RWPE2 (cell line): ENCODE measurements around the gene TSGA10IP.

ENCODE experiments used
- ATAC-seq: fragments of 200-7000 bp; cut with Tn5 transposase; 3 replicates; pipeline ENCODE4 v1.9.1; 2021; ENCODE audit warnings: low read depth
- DNase-seq: peaks from one replicate; pipeline ENCODE4 v3.0.0-alpha.2; 2020; ENCODE audit warnings: low spot score
- H3K27ac ChIP-seq: fragments of 450-650 bp; 2 replicates; pipeline ENCODE4 v1.5.1; 2017; ENCODE audit warnings: mild to moderate bottlenecking; ENCODE audit not compliant: poor library complexity, severe bottlenecking
- H3K27me3 ChIP-seq: fragments of 250-450 bp; sonication (Bioruptor Pico); 2 replicates; pipeline ENCODE4 v1.5.1; 2021; ENCODE audit warnings: mild to moderate bottlenecking, moderate library complexity; ENCODE audit not compliant: insufficient read depth, poor library complexity, severe bottlenecking
- H3K36me3 ChIP-seq: fragments of 250-450 bp; sonication (Bioruptor Pico); 2 replicates; pipeline ENCODE4 v1.5.1; 2020; ENCODE audit warnings: low read depth, mild to moderate bottlenecking, moderate library complexity
- H3K4me1 ChIP-seq: fragments of 250-450 bp; sonication (Bioruptor Pico); 2 replicates; pipeline ENCODE4 v1.5.1; 2021; ENCODE audit warnings: mild to moderate bottlenecking, moderate library complexity; ENCODE audit not compliant: insufficient read depth, poor library complexity, severe bottlenecking
- H3K4me3 ChIP-seq: fragments of 250-450 bp; sonication (Bioruptor Pico); 2 replicates; pipeline ENCODE4 v1.5.1; 2021; ENCODE audit warnings: mild to moderate bottlenecking, moderate library complexity; ENCODE audit not compliant: severe bottlenecking
- H3K9me3 ChIP-seq: fragments of 250-450 bp; sonication (Bioruptor Pico); 2 replicates; pipeline ENCODE4 v1.5.1; 2021; ENCODE audit warnings: mild to moderate bottlenecking, moderate library complexity; ENCODE audit not compliant: severe bottlenecking
- TF ChIP-seq, protein P1 (sequence below): fragments of 450-650 bp; IDR thresholded peaks from one replicate; pipeline ENCODE4 v1.5.1; 2017; ENCODE audit warnings: mild to moderate bottlenecking, moderate library complexity; ENCODE audit not compliant: poor library complexity, severe bottlenecking

TSGA10IP gene

GRCh38 chr11:65917434-65918210 is 27.7 kb upstream of the TSGA10IP start:
- ATAC-seq: no peak
- peak overlapping the region; percentile 98 for H3K27ac ChIP-seq
- H3K4me1 ChIP-seq: peaks cover 59% of the 10 kb centered on the region
- H3K4me3 ChIP-seq: peak overlapping the region; percentile 74
- H3K27me3 ChIP-seq: no peaks in the 10 kb centered on the region
- H3K36me3 ChIP-seq: peaks cover 41% of the 10 kb centered on the region
- DNase-seq: no peak
- no peaks in the 10 kb centered on the region for H3K9me3 ChIP-seq
- TF ChIP-seq, protein P1, sequence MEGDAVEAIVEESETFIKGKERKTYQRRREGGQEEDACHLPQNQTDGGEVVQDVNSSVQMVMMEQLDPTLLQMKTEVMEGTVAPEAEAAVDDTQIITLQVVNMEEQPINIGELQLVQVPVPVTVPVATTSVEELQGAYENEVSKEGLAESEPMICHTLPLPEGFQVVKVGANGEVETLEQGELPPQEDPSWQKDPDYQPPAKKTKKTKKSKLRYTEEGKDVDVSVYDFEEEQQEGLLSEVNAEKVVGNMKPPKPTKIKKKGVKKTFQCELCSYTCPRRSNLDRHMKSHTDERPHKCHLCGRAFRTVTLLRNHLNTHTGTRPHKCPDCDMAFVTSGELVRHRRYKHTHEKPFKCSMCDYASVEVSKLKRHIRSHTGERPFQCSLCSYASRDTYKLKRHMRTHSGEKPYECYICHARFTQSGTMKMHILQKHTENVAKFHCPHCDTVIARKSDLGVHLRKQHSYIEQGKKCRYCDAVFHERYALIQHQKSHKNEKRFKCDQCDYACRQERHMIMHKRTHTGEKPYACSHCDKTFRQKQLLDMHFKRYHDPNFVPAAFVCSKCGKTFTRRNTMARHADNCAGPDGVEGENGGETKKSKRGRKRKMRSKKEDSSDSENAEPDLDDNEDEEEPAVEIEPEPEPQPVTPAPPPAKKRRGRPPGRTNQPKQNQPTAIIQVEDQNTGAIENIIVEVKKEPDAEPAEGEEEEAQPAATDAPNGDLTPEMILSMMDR: no peak

DNA sequence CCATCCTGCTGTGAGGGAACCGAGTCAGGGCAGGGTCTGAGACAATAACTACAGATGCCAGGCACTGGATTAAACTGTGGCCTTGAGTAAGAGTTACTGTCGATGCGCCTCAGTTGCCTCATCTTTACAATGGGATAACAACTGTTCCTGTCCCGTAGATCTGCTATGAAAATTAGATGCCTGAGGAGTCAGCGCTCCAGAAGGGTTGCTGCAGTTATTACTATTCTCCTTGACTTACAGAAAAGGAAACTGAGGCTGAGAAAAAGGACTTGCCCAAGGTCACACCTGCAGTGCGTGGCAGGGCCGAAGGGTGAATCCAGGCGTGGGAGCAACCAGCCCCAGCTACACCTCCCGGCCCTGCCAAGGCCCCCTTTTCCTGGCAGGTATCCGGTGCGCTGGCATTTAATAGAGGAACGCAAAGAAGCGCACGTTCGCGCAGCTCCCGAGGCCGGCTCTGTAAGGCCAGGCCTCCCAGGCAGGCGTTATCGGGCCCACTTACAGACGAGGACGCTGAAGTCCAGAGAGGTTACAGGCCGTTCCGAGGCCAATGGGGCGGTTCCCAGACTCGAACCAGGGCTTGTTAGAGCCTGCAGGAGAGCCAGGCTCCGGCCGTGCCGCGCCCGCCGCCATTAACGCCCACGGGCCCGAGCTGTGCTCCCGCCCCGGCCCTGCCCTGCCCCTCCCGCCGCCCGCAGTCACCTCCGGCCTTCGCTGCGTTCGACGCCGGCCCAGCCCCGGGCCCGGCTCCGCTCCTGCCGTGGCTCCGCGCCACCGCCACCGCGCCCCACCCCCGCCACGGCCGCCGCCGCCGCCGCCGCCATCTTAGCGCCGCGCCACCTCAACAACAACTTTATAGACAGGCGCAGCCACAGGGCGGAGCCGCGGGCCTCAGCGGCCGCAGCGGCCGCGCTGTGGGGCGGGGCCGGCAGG is 26.8 kb upstream of the TSGA10IP start, which contains the start of gene C11orf68:
Gene C11orf68, minus strand, starts transcription at position 852 of the 930 bp plus-strand sequence. Its CDS starts 31 bp downstream, at position 821.
- Histone ChIP-seq H3K4me1 (peaks cover 51% of the 10 kb centered on the region), H3K9me3 (no peaks in the 10 kb centered on the region), H3K27me3 (no peaks in the 10 kb centered on the region), H3K27ac (peak within 1 kb of the TSS; percentile 98), H3K4me3 (peak within 1 kb of the TSS; percentile 80), H3K36me3 (peaks cover 50% of the 10 kb centered on the region)
- ATAC-seq: peak; percentile 1; the same call in 2 of the 3 replicates
- TF ChIP-seq, protein P1: peak; percentile 7
- DNase-seq: no peak

GRCh38 chr11:65919141-65919572 is 26.1 kb upstream of the TSGA10IP start, which contains the start of gene DRAP1:
Gene DRAP1, plus strand, starts transcription at chr11:65919426. Its CDS starts 76 bp downstream, at chr11:65919502.
- Histone ChIP-seq H3K36me3 (peaks cover 51% of the 10 kb centered on the region), H3K27me3 (no peaks in the 10 kb centered on the region), H3K4me3 (peak within 1 kb of the TSS; percentile 80), H3K27ac (peak within 1 kb of the TSS; percentile 98), H3K4me1 (peaks cover 44% of the 10 kb centered on the region), H3K9me3 (no peaks in the 10 kb centered on the region)
- DNase-seq: peak; percentile 98
- ATAC-seq: peak; percentile 69
- TF ChIP-seq, protein P1: no peak

DNA sequence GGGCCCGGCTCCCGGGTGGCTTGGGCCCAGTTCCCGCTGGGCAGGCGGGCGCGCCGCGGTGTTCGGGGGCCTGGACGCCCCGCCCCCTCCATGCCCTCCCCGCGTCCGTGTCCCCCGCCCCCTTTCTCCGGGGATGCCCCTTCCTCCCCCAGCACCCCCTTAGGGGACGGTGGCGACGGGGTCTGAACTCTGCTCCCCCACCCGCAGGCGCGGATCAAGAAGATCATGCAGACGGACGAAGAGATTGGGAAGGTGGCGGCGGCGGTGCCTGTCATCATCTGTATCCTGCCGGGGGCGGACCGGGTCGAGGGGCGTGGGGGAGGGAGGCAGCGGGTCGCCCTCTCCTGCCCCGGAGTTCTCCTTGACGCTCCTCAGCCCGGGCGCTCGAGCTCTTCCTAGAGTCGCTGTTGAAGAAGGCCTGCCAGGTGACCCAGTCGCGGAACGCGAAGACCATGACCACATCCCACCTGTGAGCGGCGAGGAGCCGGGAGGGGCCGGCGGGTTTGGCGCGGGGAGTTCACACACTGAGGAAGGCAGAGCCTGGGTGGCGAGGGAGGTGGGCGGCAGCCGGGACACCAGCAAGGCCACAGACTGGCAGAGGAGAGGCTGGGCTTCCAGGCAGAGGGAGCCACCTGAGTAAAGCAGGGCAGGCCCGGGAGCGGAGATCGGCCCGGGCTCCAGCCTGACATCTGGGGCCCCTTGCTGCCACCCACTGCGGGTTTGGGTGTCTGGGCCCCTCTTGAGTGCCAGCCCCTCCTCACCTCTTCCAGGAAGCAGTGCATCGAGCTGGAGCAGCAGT is 25.5 kb upstream of the TSGA10IP start:
- H3K4me3 ChIP-seq: peak overlapping the region; percentile 80
- no peak for DNase-seq
- no peaks in the 10 kb centered on the region for H3K9me3 ChIP-seq
- H3K27me3 ChIP-seq: no peaks in the 10 kb centered on the region
- TF ChIP-seq, protein P1: no peak
- H3K4me1 ChIP-seq: peaks cover 41% of the 10 kb centered on the region
- peak; percentile 1 for ATAC-seq
- H3K36me3 ChIP-seq: peaks cover 51% of the 10 kb centered on the region
- peak overlapping the region; percentile 98 for H3K27ac ChIP-seq
